Measurements from ENCODE around the gene MICB. TPM values are rescaled to one million over a fixed set of nuclear protein-coding genes. Genes with fewer than 3 reads are reported as not detected.

MICB gene
- total and polyA plus RNA-seq, 9 of the 15 experiments (the other 6 are each of a cell fraction or from before 2014, with no cell fraction given) = 13.3 to 34.5 (median 19.8) TPM

DNA sequence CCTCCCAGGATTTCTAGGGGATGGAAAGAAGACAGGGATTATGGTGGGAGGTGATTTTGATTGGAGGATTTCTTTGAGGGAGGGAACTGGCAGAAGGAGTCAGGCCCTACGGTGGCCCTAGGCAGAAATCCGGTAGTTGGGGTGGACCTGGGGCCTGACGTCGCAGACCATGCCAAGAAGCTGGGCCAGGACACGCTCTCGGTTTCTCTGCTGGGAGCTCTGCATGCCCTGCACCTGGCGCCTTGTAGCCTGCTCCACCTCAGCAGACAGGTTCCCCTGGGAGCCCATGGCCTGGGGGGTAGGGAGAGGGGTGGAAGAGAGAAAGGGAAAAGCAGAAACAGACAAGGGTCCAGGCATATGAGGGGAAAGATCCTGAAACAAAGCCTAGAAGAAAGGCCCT, 47.3 kb downstream of the MICB start:
- no peak overlapping the region for H3K4me2 ChIP-seq (ENCODE audit: insufficient read depth, low read length)
- DNase-seq (ENCODE audit: extremely low read depth in 1 of 4, low spot score in 3 of 4) = no peak
- no peak for ATAC-seq
- H3K36me3 ChIP-seq (ENCODE audit: control insufficient read depth, insufficient read depth, low read length) = peaks cover 28% of the 10 kb centered on the region
- H3K9ac ChIP-seq (ENCODE audit: insufficient read depth in 1 of 2, low read depth in 2 of 2, low read length in 2 of 2) = peak overlapping the region in 1 of 2 experiments; percentile 33; a peak in 2 of 4 replicates
- no peak for FAIRE-seq
- H2AFZ ChIP-seq (ENCODE audit: low read depth, low read length) = no peak overlapping the region
- ChIA-PET CTCF (ENCODE audit: low intra/inter-chr PET ratio) (no interaction called here), POLR2A (interaction anchor here (0.7 to 1.2 kb wide), 3 partner anchors 44 to 76 kb away, joined by 3 read pairs; no protein-coding TSS in a partner anchor)
- intact Hi-C loops (cut with micrococcal nuclease) (loop anchor here (10.0 kb wide), 1 partner anchor 230 kb away; the partner anchor contains the start of gene VWA7), in situ Hi-C loops (cut with MboI) (loop anchor here (5.0 to 25.0 kb wide), 3 partner anchors 52 to 1417 kb away; partner anchors contain the start of genes BRD2, C6orf47, GPANK1 and HLA-DMA)
- no peak for TF ChIP-seq ZBED1 (IDR thresholded peaks at IDR 0.05)
- TF ChIP-seq HMG20B (CRISPR knock-in tag; IDR thresholded peaks at IDR 0.05) = no peak
- peaks cover 10 to 13% of the 10 kb centered on the region in 2 experiments; a peak in 4 of 5 replicates for H3K4me1 ChIP-seq (replicated peaks in 1 of 2; ENCODE audit: control insufficient read depth in 2 of 2, insufficient read depth in 2 of 2, low read length in 2 of 2)
- H3K79me2 ChIP-seq (ENCODE audit: control insufficient read depth, insufficient read depth, low read length) = peaks cover 54% of the 10 kb centered on the region
- no TSS peak for BruUV-seq (replicated peaks)
- H3K4me3 ChIP-seq = no peak overlapping the region
- no peak overlapping the region for H3K27ac ChIP-seq (ENCODE audit: extremely low read depth, low read depth, low read length)
- peaks cover under 1% of the 10 kb centered on the region for H3K9me1 ChIP-seq (ENCODE audit: control insufficient read depth, insufficient read depth, low read length)
- H3K27me3 ChIP-seq (ENCODE audit: control insufficient read depth in 2 of 2, insufficient read depth in 2 of 2, low read length in 2 of 2) = no peaks in the 10 kb centered on the region
- peaks cover 7% of the 10 kb centered on the region for H4K20me1 ChIP-seq (replicated peaks; ENCODE audit: control insufficient read depth, insufficient read depth, low read length)
- 38% methylated on average over 7 of the region's 7 CpGs for WGBS (ENCODE audit: insufficient coverage, low coverage, missing lambda C conversion rate)
- no peaks in the 10 kb centered on the region for H3K9me3 ChIP-seq (replicated peaks; ENCODE audit: control insufficient read depth, insufficient read depth, low read depth, low read length)

DNA sequence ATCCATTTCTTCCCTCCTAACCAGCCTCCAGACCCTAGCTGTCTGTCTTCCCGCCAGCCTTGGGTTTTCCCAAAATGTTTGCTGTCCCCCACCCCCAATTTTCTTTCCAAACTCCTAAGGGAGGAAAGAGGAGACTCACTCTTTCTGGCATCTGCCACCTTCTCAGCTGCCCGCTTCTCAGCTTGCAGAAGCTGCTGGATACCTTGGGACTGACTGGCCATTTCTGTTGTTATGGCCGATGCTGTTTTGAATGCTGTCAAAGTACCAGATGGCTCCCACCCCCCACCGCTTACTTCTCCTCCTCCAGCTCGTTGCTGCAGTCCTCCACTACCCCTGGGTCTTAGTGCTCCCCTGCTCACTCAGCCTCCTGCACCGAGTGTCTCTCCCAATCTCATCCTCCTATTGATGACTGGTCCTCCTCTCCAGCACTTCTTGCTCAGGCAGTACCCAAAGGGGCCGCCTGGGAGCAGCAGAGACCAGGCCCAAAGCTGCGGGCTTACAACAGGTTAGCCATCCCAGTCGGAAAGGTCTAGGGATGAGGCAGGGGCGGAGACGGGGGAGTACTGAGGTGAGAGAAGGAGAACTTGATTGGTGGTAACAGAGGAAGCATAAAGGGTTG, 48.5 kb downstream of the MICB start, which contains the start of gene ATP6V1G2:
Gene ATP6V1G2 (minus strand): TSS at position 270 of the 619 bp plus-strand sequence. CDS start 49 bp downstream, at position 221.
- 13% methylated on average over 11 of the region's 11 CpGs for WGBS (ENCODE audit: insufficient coverage, low coverage, missing lambda C conversion rate)
- TF ChIP-seq RREB1 (CRISPR knock-in tag; IDR thresholded peaks at IDR 0.05) (peak; percentile 97), ZNF551 (CRISPR knock-in tag; IDR thresholded peaks at IDR 0.05) (no peak)

More for the DNA sequence above, 48.5 kb downstream of the MICB start, which contains the start of gene ATP6V1G2:
- Histone ChIP-seq H3K9me1 (ENCODE audit: control insufficient read depth, insufficient read depth, low read length) (no peaks in the 10 kb centered on the region), H3K4me1 (replicated peaks in 1 of 2; ENCODE audit: control insufficient read depth in 2 of 2, insufficient read depth in 2 of 2, low read length in 2 of 2) (peaks cover 10 to 14% of the 10 kb centered on the region in 2 experiments; a peak in 4 of 5 replicates), H3K36me3 (ENCODE audit: control insufficient read depth, insufficient read depth, low read length) (peaks cover 32% of the 10 kb centered on the region), H3K9me3 (replicated peaks; ENCODE audit: control insufficient read depth, insufficient read depth, low read depth, low read length) (no peaks in the 10 kb centered on the region), H3K4me2 (ENCODE audit: insufficient read depth, low read length) (peak within 1 kb of the TSS; percentile 96), H3K27ac (ENCODE audit: extremely low read depth, low read depth, low read length) (peak within 1 kb of the TSS; percentile 81), H4K20me1 (replicated peaks; ENCODE audit: control insufficient read depth, insufficient read depth, low read length) (no peaks in the 10 kb centered on the region; the same call in 1 of the 2 replicates), H3K27me3 (ENCODE audit: control insufficient read depth in 2 of 2, insufficient read depth in 2 of 2, low read length in 2 of 2) (no peaks in the 10 kb centered on the region), H3K79me2 (ENCODE audit: control insufficient read depth, insufficient read depth, low read length) (peaks cover 44% of the 10 kb centered on the region), H3K4me3 (peak within 1 kb of the TSS; percentile 52), H2AFZ (ENCODE audit: low read depth, low read length) (peak within 1 kb of the TSS; percentile 98), H3K9ac (ENCODE audit: insufficient read depth in 1 of 2, low read depth in 2 of 2, low read length in 2 of 2) (peak within 1 kb of the TSS; percentile 84 to 91; a peak in 3 of 4 replicates)
- no TSS peak for BruUV-seq (replicated peaks)
- peak; percentile 90 for FAIRE-seq
- in situ Hi-C loops (cut with MboI) (loop anchor here (5.0 to 25.0 kb wide), 3 partner anchors 51 to 1416 kb away; partner anchors contain the start of genes BRD2, C6orf47, GPANK1 and HLA-DMA), intact Hi-C loops (cut with micrococcal nuclease) (loop anchor here (1.0 to 10.0 kb wide), 6 partner anchors 34 to 280 kb away; partner anchors contain the start of genes GPANK1, HSPA1B, LY6G5C and VWA7)
- DNase-seq (ENCODE audit: extremely low read depth in 1 of 4, low spot score in 3 of 4) = peak; percentile 82 to 96 (median 84)
- ATAC-seq = peak; percentile 75
- ChIA-PET CTCF (ENCODE audit: low intra/inter-chr PET ratio) (interaction anchor here (0.5 to 2.3 kb wide), 8 partner anchors 51 to 406 kb away, joined by 3 to 78 read pairs (median 3); partner anchors contain the start of genes VARS1 and VWA7), POLR2A (interaction anchor here (0.6 to 5.7 kb wide), 9 partner anchors 12 to 411 kb away, joined by 3 to 38 read pairs (median 5); partner anchors contain the start of gene BAG6)

All from K562 (cell line).